SK-N-SH (cell line): Measurements from ENCODE around the gene BAZ1A. TPM values are rescaled to one million over a fixed set of nuclear protein-coding genes. Genes with fewer than 3 reads are reported as not detected.
A peak's percentile ranks its signal among the peaks of the same experiment; 100 is the strongest.
"Not testable (repeated sequence)": the region's sequence is repeated elsewhere in the genome, so short reads cannot be mapped to it uniquely, and the experiment has no call there.

Experiments used
- CTCF ChIA-PET: fragments of 300-600, 350-600 bp; formaldehyde crosslinking; extraction: SDS; loops from one replicate; lab custom pipeline; 2021; lab: Yijun Ruan, JAX
- POLR2A ChIA-PET: fragments of 350-600 bp; sonication (Branson Sonifier 250); formaldehyde crosslinking; extraction: SDS; loops from one replicate; lab custom pipeline; 2020; ENCODE audit warnings: antibody characterized with exemption, inconsistent platforms; lab: Yijun Ruan, JAX
- DNase-seq: peaks from one replicate; pipeline ENCODE4 v3.0.0; 2012
- H2AFZ ChIP-seq: fragments of 200-600 bp; sonication (generic); 2 replicates; pipeline ENCODE4 v1.8.1; 2016; ENCODE audit warnings: antibody characterized with exemption, mild to moderate bottlenecking, low read depth
- H3F3A ChIP-seq: fragments of 200-600 bp; sonication (generic); replicated peaks from 2 replicates; pipeline ENCODE3; 2016; ENCODE audit warnings: antibody characterized with exemption, mild to moderate bottlenecking; ENCODE audit not compliant: insufficient read depth
- H3K27ac ChIP-seq, 2 experiments: fragments of 200-500 bp in 1 of 2; fragments of 200-600 bp in 1 of 2; sonication (Bioruptor generic) in 1 of 2; sonication (generic), shearing (Covaris generic) in 1 of 2; 2 replicates each; pipeline versions ENCODE4 v1.5.1 to v1.6.1; 2014 to 2016; ENCODE audit warnings: low read depth in 2 of 2, inconsistent platforms in 1 of 2, low read length in 1 of 2, mild to moderate bottlenecking in 1 of 2, mixed read lengths in 1 of 2
- H3K27me3 ChIP-seq: fragments of 200-600 bp; sonication (generic), shearing (Covaris generic); 2 replicates; pipeline ENCODE4 v1.6.1; 2016; ENCODE audit warnings: mixed run types; ENCODE audit not compliant: insufficient read depth
- H3K36me3 ChIP-seq, 2 experiments: fragments of 200-500 bp in 1 of 2; fragments of 200-600 bp in 1 of 2; sonication (Bioruptor generic) in 1 of 2; sonication (generic) in 1 of 2; replicated peaks in 1 of 2; 2 replicates each; pipeline versions ENCODE3 to v1.5.1; 2014 to 2016; ENCODE audit warnings: low read length in 1 of 2, mild to moderate bottlenecking in 1 of 2; ENCODE audit not compliant: insufficient read depth in 2 of 2, control insufficient read depth in 1 of 2
- H3K4me1 ChIP-seq, 2 experiments: fragments of 200-500 bp in 1 of 2; fragments of 200-600 bp in 1 of 2; sonication (Bioruptor generic) in 1 of 2; sonication (generic), shearing (Covaris generic) in 1 of 2; 2 replicates each; pipeline versions ENCODE4 v1.5.1 to v1.6.1; 2014 to 2016; ENCODE audit warnings: low read depth in 1 of 2, low read length in 1 of 2, mixed run types in 1 of 2; ENCODE audit not compliant: insufficient read depth in 2 of 2, control insufficient read depth in 1 of 2
- H3K4me2 ChIP-seq: fragments of 200-600 bp; sonication (generic), shearing (Covaris generic); 2 replicates; pipeline ENCODE4 v1.6.1; 2017; ENCODE audit warnings: mixed run types
- H3K4me3 ChIP-seq, 2 experiments: fragments of 200-500 bp in 1 of 2; fragments of 200-600 bp in 1 of 2; sonication (Bioruptor generic) in 1 of 2; sonication (generic), shearing (Covaris generic) in 1 of 2; 2 replicates each; pipeline versions ENCODE4 v1.5.1 to v1.8.1; 2014 to 2016; ENCODE audit warnings: low read depth in 2 of 2, inconsistent platforms in 1 of 2, low read length in 1 of 2, mild to moderate bottlenecking in 1 of 2, mixed read lengths in 1 of 2, moderate library complexity in 1 of 2
- H3K79me2 ChIP-seq: fragments of 200-600 bp; sonication (generic); 2 replicates; pipeline ENCODE4 v1.8.1; 2017; ENCODE audit warnings: mild to moderate bottlenecking; ENCODE audit not compliant: insufficient read depth
- H3K9ac ChIP-seq: fragments of 200-600 bp; sonication (generic); 2 replicates; pipeline ENCODE4 v1.6.1; 2017; ENCODE audit warnings: mixed run types
- H3K9me2 ChIP-seq: fragments of 200-600 bp; sonication (generic); 2 replicates; pipeline ENCODE4 v1.6.1; 2017; ENCODE audit warnings: mixed run types
- H3K9me3 ChIP-seq: fragments of 200-600 bp; sonication (generic); 2 replicates; pipeline ENCODE4 v1.6.1; 2017; ENCODE audit warnings: mixed run types, mild to moderate bottlenecking, moderate library complexity
- H4K20me1 ChIP-seq: fragments of 200-600 bp; sonication (generic); 2 replicates; pipeline ENCODE4 v1.6.1; 2017; ENCODE audit warnings: mild to moderate bottlenecking, mixed run types; ENCODE audit not compliant: insufficient read depth
- CTCF ChIP-seq: fragments of 200-600 bp; sonication (generic); IDR thresholded peaks from 2 replicates; pipeline ENCODE4 v1.6.1; 2017; ENCODE audit warnings: antibody characterized with exemption, mild to moderate bottlenecking, moderate library complexity
- EP300 ChIP-seq, 2 experiments: IDR thresholded peaks; 2 replicates each; pipeline versions ENCODE4 v1.4.0 to v1.6.1; 2012; ENCODE audit warnings: borderline replicate concordance in 1 of 2, low read depth in 1 of 2, low read length in 1 of 2
- FOXJ3 ChIP-seq: sonication (generic); formaldehyde crosslinking; IDR thresholded peaks from 2 replicates; pipeline ENCODE4 v1.5.1; 2020; ENCODE audit warnings: mild to moderate bottlenecking, missing genetic modification reagents
- JUND ChIP-seq: IDR thresholded peaks from 2 replicates; pipeline ENCODE4 v1.4.0; 2012
- MAX ChIP-seq: IDR thresholded peaks from 2 replicates; pipeline ENCODE4 v1.4.0; 2012; ENCODE audit warnings: low read depth
- MEF2A ChIP-seq: IDR thresholded peaks from 2 replicates; pipeline ENCODE4 v1.4.0; 2012; ENCODE audit warnings: low read depth, borderline replicate concordance
- NFIC ChIP-seq: IDR thresholded peaks from 2 replicates; pipeline ENCODE4 v1.4.0; 2012; ENCODE audit warnings: borderline replicate concordance
- PBX3 ChIP-seq: IDR thresholded peaks from 2 replicates; pipeline ENCODE4; 2012
- POLR2AphosphoS5 ChIP-seq: IDR thresholded peaks from 2 replicates; pipeline ENCODE4 v1.6.1; 2012; ENCODE audit warnings: low read depth, low read length
- RAD21 ChIP-seq: IDR thresholded peaks from 2 replicates; pipeline ENCODE4 v1.6.1; 2012; ENCODE audit warnings: mild to moderate bottlenecking, low read length
- SMC3 ChIP-seq: IDR thresholded peaks from 2 replicates; pipeline ENCODE4 v1.6.1; 2012; ENCODE audit warnings: low read depth, low read length, improper control_type of control experiment
- TCF12 ChIP-seq: IDR thresholded peaks from 2 replicates; pipeline ENCODE4 v1.4.0; 2012
- YY1 ChIP-seq: IDR thresholded peaks from 2 replicates; pipeline ENCODE4 v1.4.0; 2012; ENCODE audit warnings: low read depth, mild to moderate bottlenecking
- ZBTB33 ChIP-seq: IDR thresholded peaks from 2 replicates; pipeline ENCODE4 v1.4.0; 2012; ENCODE audit warnings: low read depth, borderline replicate concordance
- WGBS: methylation state at CpG from one replicate; pipeline ENCODE4 v1.1.6; 2017; ENCODE audit warnings: low lambda C conversion rate; 5-methylcytosine and 5-hydroxymethylcytosine counted together
- polyA plus RNA-seq, 3 experiments: library from polyadenylated mRNA; depleted of rRNA; stranded (reverse); fragments of >200 nt; gene quantifications; 2 replicates each; pipeline ENCODE4 v1.2.3, GENCODE V29; 2012

Gene BAZ1A
- polyA plus RNA-seq, 1 of the 3 experiments (the other 2 are of a cell fraction): 17.4 TPM

GRCh38 chr14:34742270-34743115 lies 132.7 kb downstream of the BAZ1A start:
- no peak overlapping the region for H3K27ac ChIP-seq
- WGBS: 91% methylated on average over 6 of the region's 8 CpGs
- CTCF ChIA-PET: interaction anchor here (1.6 to 1.7 kb wide), 2 partner anchors 20 to 70 kb away, joined by 3 to 6 read pairs; no protein-coding TSS in a partner anchor
- H3K4me2 ChIP-seq: no peak overlapping the region
- no peak for DNase-seq
- POLR2A ChIA-PET: no interaction called here
- H3F3A ChIP-seq: no peaks in the 10 kb centered on the region
- no peak overlapping the region for H3K4me3 ChIP-seq
- TF ChIP-seq PBX3 (no peak), POLR2AphosphoS5 (no peak), CTCF (no peak), NFIC (no peak), EP300 (IDR thresholded peaks at IDR 0.05; ENCODE audit: borderline replicate concordance in 1 of 2, low read depth in 1 of 2, low read length in 1 of 2) (no peak), JUND (no peak), RAD21 (no peak), YY1 (no peak)
- no peaks in the 10 kb centered on the region for H3K36me3 ChIP-seq
- no peaks in the 10 kb centered on the region for H3K4me1 ChIP-seq
- H2AFZ ChIP-seq: no peak overlapping the region
- H3K27me3 ChIP-seq: no peaks in the 10 kb centered on the region
- H3K9ac ChIP-seq: no peak overlapping the region
- no peaks in the 10 kb centered on the region for H3K9me3 ChIP-seq
- H3K9me2 ChIP-seq: no peaks in the 10 kb centered on the region
- H4K20me1 ChIP-seq: no peaks in the 10 kb centered on the region
- H3K79me2 ChIP-seq: no peaks in the 10 kb centered on the region

GRCh38 chr14:34741840-34742239 lies 133.3 kb downstream of the BAZ1A start:
- POLR2A ChIA-PET: no interaction called here
- Histone ChIP-seq H3K79me2 (no peaks in the 10 kb centered on the region), H2AFZ (no peak overlapping the region), H3K4me3 (no peak overlapping the region), H3K27me3 (no peaks in the 10 kb centered on the region), H3F3A (no peaks in the 10 kb centered on the region), H4K20me1 (no peaks in the 10 kb centered on the region), H3K4me2 (no peak overlapping the region), H3K9me2 (no peaks in the 10 kb centered on the region), H3K4me1 (no peaks in the 10 kb centered on the region)
- 100% methylated on average over 1 of the region's 1 CpG for WGBS
- TF ChIP-seq SMC3 (no peak), EP300 (IDR thresholded peaks at IDR 0.05; ENCODE audit: borderline replicate concordance in 1 of 2, low read depth in 1 of 2, low read length in 1 of 2) (no peak), ZBTB33 (no peak), MAX (no peak), TCF12 (no peak), MEF2A (no peak), FOXJ3 (CRISPR knock-in tag) (no peak)
- TF ChIP-seq, all 33 proteins: peak for 0
- Histone ChIP-seq H3K36me3 (no peaks in the 10 kb centered on the region), H3K9ac (no peak overlapping the region), H3K27ac (no peak overlapping the region), H3K9me3 (no peaks in the 10 kb centered on the region)
- CTCF ChIA-PET: interaction anchor here (1.6 to 1.7 kb wide), 2 partner anchors 19 to 69 kb away, joined by 3 to 6 read pairs; no protein-coding TSS in a partner anchor
- DNase-seq: no peak

GRCh38 chr14:34740139-34740538 lies 135.0 kb downstream of the BAZ1A start:
- 68% methylated on average over 6 of the region's 6 CpGs for WGBS
- H3K4me3 ChIP-seq, H3K27me3 ChIP-seq, H3K79me2 ChIP-seq, DNase-seq, H3K4me2 ChIP-seq, POLR2A ChIA-PET, H4K20me1 ChIP-seq, H3K9ac ChIP-seq, H3K4me1 ChIP-seq, H3K36me3 ChIP-seq, H3K27ac ChIP-seq, H3K9me2 ChIP-seq, H3F3A ChIP-seq, H3K9me3 ChIP-seq, CTCF ChIA-PET: not testable (repeated sequence)
- H2AFZ ChIP-seq: peak overlapping the region; percentile 57; the same call in 1 of the 2 replicates
